HG03159 (cell line): Measurements from ENCODE around the gene PSAPL1.

Experiments used
- ATAC-seq: cut with Tn5 transposase; IDR thresholded peaks from one replicate; pipeline ENCODE4 v1.9.1; 2021; ENCODE audit warnings: mild to moderate bottlenecking, moderate library complexity; ENCODE audit not compliant: unreplicated experiment

The PSAPL1 gene, protein sequence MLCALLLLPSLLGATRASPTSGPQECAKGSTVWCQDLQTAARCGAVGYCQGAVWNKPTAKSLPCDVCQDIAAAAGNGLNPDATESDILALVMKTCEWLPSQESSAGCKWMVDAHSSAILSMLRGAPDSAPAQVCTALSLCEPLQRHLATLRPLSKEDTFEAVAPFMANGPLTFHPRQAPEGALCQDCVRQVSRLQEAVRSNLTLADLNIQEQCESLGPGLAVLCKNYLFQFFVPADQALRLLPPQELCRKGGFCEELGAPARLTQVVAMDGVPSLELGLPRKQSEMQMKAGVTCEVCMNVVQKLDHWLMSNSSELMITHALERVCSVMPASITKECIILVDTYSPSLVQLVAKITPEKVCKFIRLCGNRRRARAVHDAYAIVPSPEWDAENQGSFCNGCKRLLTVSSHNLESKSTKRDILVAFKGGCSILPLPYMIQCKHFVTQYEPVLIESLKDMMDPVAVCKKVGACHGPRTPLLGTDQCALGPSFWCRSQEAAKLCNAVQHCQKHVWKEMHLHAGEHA

DNA sequence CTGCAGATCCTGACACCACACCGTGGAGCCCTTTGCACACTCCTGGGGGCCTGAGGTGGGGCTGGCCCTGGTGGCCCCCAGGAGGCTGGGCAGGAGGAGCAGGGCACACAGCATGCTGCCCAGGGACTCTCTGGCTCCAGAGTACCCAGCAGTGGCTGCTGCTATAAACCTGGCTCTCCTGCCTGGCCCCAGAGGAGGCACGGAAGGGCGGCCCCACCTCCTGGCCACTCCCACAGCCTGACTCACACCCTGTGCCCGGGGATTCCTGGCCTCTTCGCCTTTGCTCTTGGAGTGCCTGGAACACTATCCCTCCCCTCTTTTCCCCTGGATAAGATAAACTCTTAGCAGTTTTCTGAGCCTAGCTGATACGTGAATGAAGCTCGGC is at the start of gene PSAPL1:
TSS of gene PSAPL1 (minus strand) at position 165 of the 385 bp plus-strand sequence. CDS start at position 114, 51 bp downstream.
- no peak for ATAC-seq

DNA sequence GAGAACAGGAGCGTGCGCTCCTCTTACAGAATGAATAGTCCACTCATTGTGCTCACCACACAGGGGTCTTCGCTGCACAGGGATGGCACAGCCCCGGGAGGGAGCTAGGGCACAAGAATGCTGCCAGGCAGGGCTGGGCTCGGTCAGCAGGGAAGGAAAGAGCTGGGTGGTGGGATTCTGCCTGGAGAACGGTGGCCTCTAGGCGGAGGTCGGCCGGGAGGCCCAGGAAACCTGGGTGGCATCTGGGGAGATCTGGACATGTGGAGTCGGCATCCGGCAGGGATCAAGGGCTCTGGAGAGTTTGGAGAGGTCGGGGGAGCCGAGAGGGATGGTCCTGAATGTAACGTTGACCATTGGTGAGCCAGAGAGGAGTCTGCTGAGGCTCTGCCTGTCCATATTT is 46.5 kb upstream of the PSAPL1 start:
- ATAC-seq = no peak

DNA sequence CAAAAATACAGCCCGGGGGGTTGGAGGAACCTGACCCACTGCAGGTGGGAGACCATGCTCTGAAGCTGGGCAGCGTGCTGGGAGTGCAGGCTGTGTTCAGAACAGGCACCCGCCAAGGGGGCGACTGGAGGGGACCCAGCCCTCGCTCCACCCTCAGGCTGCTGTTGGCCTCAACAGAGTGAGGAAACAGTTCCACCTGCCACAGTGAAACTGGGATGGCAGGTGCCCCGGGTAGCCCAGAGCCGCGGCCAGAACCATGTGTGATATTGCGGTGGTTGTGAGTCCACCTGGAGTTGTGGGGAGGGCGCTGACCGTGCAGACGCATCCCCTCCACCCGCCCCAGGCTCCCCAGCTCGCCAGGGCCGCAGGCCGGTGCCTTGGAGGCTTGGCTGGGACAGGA is 45.7 kb upstream of the PSAPL1 start:
- no peak for ATAC-seq

DNA sequence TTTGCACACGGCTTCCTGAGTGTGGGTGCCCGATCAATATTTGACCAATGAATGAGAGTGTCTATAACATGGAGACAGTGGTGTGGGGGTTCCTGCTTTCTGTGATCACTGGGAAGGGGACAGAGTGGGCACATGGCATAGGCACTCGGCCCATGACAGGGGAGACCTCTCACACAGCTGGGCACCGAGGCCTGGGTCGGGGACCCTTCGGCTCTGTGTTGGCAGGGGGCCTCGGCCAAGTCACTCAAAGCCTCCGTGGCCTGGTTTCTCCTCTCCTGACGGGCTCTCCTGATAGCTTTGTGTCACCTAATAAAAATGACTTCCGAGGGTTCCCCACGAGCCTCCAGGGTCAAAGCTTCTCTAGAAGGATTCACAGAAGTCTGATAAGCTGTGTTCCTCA is 43.9 kb upstream of the PSAPL1 start:
- no peak for ATAC-seq

DNA sequence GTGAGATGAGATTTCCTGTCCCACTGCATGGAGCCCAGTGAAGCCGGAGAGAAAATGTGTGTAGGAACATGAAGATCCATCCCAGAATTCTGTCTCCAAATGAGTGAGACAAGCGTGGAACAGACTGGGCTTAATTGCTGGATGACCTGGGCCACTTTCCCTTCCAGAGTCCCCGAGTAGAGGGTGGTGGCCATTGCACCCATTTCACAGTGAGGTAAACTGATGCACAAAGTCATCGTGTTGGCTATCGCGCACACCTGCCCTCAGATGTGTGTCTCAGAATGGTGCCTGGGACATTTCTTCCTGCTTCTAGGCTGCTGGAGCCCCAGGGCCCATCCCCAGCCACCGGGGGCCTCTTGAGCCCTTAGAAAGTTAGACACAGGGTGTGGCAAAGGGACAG is 43.0 kb upstream of the PSAPL1 start:
- no peak for ATAC-seq

DNA sequence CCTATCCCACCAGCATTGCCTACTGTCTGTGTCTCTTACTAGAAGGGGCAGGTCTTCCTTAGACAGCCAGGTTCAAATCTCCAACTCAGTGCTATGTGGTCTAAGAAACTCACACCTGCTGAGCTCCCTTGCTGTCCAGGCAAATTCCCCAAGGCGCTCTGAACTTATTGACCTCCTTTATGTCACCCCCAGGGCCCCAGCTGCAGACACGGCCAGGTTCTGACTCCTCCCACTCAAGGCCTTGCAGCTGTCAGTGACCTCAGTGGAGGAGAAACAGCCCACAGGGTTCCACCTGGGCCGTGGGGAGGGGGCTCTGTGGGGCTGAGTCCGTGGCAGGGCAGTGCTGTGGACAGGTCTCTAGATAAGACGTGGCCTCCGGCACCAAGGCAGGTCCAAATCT is 42.1 kb upstream of the PSAPL1 start:
- ATAC-seq = no peak

DNA sequence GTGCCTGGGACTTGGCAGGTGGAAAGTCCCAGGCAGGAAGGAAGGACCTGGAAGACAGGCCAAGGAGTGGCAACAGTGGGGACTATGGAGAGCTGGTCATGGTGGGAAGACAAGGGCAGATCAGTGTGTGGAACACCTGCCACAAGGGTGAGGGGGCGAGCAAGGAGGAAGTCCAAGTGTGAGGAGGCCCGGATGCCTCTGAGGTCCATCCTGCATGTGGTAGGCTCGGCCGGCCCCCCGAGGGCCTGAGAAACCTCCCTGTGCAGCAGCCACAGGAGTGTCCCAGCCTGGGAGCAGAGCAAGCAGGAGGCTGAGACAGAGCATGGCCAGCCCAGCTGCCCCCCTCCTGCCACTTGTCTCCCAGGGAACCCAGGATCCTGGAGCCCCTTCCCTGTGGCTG is 40.5 kb upstream of the PSAPL1 start:
- ATAC-seq = no peak

DNA sequence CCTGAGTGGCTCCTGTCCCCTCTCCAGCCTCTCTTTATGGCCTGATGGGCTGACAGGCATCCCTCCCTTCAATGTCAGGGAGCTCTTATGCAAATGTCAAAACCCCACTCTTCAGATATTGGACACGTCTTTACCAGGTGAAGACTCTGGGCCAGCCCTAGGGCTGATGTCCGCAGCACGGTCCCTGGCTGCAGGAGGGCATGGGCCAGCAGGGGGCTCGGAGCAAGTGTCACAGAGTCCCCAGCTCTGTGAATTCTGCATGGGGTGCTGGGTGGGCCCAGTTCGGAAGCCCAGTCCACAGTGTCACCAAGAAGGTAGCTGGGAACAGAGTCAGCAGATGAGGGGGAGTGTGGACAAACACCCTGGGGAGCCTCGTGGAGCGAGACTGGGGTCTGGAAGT is 39.6 kb upstream of the PSAPL1 start:
- ATAC-seq = no peak

DNA sequence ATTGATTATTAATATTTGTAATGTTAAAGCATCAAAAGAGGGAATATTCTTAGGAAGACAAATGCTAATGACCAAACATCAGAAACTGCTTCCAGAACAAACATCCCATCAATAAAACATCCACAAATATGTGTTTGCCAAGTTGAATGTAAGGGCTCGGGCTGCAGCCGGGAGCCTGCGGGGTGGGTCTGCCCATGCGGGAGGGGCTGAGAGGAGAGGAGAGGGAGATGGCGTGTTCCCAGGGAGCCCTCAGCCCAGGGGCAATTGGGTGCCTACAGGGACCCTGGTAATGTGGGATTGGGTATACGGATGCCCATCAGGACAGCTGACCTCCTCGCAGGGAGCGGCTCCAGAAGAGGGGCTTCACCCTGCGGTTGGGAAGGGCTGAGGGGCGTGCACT is 38.4 kb upstream of the PSAPL1 start:
- ATAC-seq = no peak

DNA sequence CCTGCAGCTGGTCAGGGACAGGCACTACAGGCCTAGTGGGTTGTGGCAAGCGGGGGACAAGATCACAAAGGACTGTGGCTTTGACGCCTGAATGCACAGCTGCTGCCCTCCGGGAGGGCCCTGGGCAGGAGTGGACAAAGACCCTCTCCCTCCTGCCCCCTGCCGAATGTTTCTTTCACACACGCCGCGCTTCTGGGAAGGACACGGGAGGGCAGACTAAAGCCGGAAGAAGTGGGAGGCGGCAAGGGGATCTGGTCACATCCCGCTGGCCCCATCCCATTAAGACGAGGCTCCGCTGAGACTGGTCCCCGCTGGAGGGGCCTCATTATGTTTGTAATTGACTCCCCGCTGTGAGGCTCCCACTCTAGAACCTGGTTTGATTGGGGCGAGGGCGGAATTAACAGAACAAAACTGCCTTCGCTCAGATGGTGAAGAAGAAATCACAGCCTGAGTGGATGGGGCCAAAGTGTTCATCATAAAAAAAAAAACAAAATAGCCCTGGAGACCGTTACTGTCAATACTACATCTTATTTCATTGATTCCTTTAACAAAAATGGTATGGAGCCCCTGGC is 37.8 kb upstream of the PSAPL1 start:
- no peak for ATAC-seq

DNA sequence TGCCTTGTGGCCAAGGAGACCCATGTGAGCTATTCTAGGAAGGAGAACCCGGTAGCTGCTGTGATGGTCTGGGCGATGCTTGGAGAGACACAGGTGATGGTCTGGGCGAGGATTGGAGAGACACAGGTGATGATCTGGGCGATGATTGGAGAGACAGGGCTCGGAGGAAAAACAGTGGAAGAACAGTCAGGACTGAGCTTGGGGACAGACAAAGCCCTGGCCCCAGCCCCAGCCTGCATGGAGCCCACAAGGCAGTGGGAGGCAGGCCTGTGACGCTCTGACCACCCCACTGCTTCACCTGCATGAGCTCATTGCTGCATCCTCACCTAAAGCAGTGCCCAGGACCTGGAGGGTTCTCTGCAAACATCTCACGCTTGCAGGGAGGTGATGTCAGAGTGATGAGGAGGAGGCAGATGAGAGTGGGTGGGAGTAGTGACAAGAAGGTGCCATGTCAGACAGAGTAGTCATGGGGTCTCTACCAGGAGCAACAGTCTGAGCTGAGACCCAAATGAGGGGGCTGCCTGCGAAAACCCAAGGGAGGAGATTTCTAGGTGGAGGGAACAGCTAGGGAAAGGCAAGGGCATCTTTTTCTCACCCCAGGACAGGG is 35.9 kb upstream of the PSAPL1 start:
- no peak for ATAC-seq

DNA sequence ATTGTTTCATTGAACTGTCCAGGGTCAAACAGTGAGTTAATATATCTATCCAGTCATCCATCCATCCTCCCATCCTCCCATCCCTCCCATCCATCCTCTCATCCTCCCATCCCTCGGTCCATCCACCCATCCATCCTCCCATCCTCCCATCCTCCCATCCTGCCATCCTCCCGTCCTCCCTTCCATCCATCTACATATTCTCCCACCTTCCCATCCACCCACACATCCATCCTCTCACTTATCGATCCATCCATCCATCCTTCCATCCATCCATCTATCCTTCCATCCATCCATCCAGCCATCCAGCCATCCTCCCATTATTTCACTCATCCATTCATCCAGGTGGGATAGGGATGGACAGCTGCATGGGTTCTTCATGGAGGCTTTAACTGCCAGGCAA is 35.4 kb upstream of the PSAPL1 start:
- no peak for ATAC-seq

DNA sequence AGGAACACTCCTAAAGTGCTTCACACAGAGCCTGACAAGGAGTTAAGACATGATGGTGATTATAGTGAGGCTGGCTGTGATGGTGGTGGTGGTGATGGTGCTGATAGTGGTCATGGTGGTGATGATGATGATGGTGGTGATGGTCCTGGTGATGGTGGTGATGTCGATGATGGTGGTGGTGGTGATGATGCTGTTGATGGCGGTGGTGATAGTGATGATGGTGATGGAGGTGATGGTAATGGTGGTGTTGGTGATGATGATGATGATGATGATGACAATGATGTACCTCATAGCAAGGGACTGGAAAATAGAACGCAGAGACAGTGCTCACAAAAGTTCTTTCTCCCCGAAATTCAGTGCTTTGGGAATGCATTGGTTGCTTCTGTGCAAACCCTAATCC is 34.3 kb upstream of the PSAPL1 start:
- no peak for ATAC-seq

DNA sequence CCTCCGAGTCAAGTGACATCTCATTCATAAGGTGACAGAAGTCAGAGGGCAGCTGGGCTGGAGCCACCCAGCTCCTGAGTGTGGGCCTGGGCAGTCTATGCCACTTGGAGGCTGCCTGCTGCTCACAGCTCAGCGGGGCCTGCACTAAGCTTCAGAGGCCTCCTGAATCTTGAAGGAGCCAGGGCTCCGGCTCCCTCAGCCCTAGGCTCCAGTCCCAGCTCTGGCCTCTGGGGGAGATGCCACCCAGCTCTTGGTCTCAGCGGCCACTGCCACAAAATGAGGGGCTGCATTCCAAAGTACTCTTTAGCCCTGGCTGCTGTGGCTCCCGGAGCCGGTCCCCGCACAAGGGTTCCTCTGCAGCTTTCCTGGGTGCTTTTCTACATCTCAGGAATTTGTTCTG is 32.7 kb upstream of the PSAPL1 start:
- no peak for ATAC-seq

DNA sequence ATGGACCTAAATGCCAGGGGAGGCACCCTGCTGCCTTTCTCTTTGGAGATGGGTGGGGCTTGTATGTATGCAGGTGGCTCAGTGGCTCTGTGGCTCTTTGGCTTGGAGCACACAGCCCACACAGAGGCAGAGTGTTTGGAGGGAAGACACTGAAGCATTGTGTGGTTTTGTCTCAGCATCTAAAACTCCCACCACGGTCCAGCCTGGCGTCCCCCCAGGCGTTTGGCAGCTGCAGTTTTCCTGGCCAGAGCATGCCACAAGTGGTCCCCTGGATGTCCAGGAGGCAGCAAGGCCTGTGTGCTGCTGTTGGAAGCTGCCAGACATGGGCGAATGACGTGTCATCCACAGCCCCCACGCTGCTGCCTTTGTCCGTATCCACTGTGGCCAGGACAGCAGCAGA is 32.2 kb upstream of the PSAPL1 start:
- ATAC-seq = no peak

DNA sequence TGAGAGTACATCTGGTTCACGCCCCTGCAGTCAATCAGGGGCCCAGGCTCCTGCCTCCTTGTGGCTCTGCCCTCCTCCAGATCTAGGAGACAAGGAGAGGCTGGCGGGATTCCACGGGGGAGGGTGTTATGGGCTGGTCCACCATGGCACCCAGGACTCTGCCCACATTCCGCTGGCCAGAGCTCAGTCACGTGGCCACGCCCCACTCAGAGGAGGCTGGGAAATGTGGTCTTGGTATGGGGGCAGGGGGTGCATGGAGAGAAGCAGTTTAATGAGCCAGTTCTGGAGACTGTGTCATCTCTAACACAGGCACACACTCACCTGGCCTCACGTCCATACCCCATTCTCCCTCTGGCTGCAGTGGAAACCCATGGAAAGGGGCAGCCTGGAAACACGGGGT is 31.5 kb upstream of the PSAPL1 start:
- ATAC-seq = no peak

DNA sequence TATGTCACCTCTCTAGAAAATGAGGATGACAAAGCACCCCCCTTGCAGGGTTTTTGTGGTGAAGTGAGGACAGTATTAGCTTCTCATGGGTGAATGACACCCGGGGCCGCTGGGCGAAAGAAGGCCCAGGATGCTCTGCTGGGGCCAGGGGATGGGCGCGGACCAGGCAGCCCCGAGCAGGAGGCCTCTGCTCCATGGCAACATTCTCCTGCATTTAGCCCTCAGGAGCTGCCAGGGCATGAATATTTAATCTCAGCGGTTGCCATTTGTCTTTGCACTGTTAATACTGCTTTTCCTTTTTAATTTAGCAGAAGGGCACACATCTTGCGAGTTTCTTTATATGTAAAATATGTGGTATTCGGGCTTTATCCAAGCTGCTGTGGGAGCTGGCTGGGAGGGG is 30.3 kb upstream of the PSAPL1 start:
- ATAC-seq = no peak

DNA sequence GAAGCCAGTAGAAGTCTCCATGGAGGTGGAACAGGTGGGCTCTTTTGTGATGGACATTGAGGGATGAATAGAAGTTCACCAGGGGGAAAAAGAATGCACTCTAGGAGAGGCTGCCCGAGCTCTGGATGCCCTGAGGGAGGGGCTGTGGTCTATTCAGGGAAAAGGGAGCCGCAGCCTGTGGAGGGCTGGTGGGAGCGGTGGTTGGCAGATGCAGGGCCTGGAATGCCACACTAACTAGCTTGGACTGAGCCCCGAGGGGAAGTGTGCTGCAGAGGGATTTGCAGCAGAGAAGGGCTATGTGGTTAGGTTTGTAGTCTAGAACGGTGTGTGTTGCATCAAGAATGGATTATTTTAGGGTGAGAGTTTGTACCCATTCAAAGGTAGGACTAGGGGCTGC is 29.5 kb upstream of the PSAPL1 start:
- no peak for ATAC-seq

DNA sequence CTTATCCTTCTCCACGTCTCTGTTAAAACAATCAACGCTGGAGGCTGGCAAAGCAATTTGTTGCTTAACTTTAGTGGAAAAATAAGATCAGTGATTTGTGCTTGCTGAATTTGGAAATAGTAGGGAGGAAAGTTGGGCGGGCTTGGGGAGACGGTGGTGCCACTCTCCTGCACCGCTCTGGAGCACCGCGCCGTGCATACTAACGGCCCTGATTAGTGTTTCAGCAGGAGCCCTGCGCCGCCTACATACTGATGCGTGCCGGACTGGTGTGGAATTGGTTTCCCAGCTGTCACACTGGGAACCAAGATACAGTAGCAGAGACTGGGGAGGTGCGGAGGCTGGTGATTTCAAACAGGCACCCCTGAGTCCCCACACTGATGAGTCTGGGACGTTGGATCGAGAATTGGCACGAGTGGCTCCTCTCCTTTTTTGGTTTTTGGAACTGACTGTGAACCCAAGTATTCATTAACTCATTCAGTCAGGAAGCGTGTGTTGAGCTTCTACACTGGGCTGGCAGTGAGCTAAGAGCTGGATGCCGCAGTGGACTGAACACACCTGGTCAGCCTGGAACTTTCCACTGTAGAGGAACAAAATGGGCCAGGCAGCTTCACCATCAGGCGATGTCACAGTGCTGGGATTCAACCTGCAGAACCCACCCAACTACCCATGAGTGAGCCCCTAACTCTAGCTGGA is 29.0 kb upstream of the PSAPL1 start:
- no peak for ATAC-seq

DNA sequence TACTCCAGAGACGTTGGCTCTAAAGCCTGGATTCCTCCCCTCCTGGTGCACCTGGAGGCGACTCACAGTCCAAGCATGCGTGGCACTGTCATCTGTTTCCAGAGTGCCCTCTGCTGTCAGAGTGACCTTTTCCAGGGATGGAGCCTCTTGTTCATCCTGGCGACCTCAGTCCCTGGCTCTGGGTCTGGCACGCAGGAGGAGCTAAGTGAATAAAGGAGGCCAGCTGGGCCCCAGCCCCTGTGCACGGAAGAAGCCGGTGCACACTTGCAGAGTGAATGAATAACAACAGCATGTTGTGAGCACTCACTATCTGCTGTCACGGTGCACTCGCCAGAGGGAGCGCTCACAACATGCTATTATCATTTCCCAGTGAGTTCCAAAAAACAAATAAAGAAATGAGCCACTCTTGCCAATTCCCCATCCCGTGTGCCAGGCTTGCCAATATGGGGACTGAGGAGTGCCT is 27.8 kb upstream of the PSAPL1 start:
- no peak for ATAC-seq

DNA sequence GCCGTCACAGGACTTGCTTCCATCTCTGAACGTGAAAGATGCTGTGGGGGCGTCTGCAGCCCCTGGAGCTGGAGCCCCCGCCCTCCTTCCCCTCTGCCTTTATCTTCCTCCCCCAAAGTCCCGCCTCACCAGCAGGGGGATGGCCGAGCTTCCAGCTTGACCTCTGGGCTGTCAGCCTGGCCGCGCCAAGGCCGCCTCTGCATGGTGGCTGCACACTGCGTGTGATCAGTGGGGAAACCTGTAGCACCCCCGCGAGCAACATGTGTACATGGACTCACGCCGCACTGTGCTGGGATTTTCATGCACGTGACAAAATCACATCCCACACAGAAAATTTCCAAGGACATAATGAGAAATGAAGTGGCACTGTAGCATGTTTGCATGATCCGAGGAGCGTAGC is 26.5 kb upstream of the PSAPL1 start:
- ATAC-seq = no peak

DNA sequence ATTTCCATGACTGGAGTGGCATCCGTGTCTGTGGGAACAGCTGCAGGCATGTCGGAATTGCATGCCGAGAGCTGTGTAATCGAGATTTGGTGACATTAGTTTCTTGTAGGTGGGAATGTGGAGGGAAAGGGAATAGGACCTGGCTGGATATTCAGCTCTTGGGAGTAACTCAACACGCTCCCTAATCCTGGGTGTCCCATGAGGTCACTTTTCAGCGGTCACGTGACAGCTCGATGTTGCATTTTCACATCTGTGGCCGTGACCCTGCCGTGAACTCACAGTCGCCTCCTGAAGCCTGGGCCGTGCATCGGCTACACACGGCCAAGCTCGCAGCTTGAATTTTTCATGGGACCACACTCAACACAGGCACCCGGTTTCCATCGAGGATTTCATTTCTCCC is 25.8 kb upstream of the PSAPL1 start:
- no peak for ATAC-seq
